Astrocyte (in vitro differentiated cells and primary cell): Measurements from ENCODE around the gene AGPAT3.

Experiments
- EZH2 ChIP-seq: IDR thresholded peaks from 2 replicates; pipeline ENCODE4 v1.6.1; 2012; ENCODE audit warnings: mild to moderate bottlenecking, low read length, inconsistent platforms; ENCODE audit not compliant: insufficient read depth
- TF ChIP-seq, protein P1 (sequence below): IDR thresholded peaks from 2 replicates; pipeline ENCODE4 v1.5.1; 2011; ENCODE audit warnings: low read depth, mild to moderate bottlenecking, inconsistent platforms, low read length, moderate library complexity; ENCODE audit not compliant: insufficient read depth

DNA sequence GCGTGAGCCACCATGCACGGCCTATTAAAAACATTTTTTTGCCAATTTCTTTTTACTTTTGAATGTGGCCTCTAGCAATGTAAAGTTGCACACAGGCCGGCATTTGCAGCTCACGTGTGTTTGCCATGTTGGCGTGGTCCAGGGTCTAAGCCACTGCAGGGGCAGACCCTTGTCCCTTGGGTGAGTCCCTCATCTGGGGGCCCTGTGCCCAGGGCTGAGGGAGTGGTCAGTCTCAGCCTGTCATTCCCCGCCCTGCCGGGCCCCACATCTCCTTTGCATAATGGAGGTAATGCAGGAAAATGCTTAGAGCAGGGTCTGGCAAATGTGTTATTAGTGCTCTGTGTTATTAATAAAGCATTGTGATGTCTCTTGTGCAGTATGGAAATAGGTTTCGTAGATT, 16.9 kb downstream of the AGPAT3 start:
- TF ChIP-seq, protein P1, sequence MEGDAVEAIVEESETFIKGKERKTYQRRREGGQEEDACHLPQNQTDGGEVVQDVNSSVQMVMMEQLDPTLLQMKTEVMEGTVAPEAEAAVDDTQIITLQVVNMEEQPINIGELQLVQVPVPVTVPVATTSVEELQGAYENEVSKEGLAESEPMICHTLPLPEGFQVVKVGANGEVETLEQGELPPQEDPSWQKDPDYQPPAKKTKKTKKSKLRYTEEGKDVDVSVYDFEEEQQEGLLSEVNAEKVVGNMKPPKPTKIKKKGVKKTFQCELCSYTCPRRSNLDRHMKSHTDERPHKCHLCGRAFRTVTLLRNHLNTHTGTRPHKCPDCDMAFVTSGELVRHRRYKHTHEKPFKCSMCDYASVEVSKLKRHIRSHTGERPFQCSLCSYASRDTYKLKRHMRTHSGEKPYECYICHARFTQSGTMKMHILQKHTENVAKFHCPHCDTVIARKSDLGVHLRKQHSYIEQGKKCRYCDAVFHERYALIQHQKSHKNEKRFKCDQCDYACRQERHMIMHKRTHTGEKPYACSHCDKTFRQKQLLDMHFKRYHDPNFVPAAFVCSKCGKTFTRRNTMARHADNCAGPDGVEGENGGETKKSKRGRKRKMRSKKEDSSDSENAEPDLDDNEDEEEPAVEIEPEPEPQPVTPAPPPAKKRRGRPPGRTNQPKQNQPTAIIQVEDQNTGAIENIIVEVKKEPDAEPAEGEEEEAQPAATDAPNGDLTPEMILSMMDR, result no peak
- no peak for TF ChIP-seq EZH2
